Measurements from ENCODE around the gene PILRA. TPM values are rescaled to one million over a fixed set of nuclear protein-coding genes. Genes with fewer than 3 reads are reported as not detected.

PILRA gene
- total and polyA plus RNA-seq, 2 of the 13 experiments (the other 11 are each of a cell fraction or from before 2014, with no cell fraction given) = 0.13 to 1.3 TPM

DNA sequence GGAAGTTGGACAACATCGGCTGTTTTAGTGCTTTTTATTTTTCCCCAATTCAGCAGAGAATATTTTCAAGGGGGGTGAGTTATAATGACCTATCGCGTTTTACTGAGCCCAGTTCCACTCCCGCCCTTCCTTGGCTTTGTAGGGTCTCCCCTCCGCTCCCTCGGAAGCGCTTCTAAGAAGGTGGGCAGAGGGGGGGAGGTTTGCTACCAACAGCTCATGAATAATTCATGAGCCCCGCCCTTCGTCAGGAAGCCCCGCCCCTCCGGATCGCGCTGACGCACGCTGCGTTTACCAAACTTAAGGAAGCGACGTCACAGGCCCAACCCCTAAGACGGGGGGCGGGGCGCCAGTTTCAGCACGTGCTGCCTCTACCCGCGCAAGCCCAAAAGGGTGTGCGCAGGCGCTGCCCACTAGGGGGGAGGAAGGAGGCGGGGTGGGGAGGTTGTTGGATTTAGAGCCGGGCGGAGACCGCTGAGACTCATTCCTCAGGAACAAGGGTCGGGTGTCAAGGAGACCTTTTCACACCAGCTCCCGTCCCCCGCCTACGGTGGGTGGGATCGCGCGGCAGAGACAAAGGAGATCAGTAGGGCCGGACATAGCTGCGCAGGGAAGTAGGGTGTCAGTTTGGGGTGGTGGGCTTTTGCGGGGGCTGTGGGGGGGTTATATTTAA is 55.8 kb downstream of the PILRA start (continued):
- TF ChIP-seq ZNF619 (CRISPR knock-in tag; IDR thresholded peaks at IDR 0.05) = no peak; the same call in 1 of the 2 replicates
- TF ChIP-seq, protein P1, sequence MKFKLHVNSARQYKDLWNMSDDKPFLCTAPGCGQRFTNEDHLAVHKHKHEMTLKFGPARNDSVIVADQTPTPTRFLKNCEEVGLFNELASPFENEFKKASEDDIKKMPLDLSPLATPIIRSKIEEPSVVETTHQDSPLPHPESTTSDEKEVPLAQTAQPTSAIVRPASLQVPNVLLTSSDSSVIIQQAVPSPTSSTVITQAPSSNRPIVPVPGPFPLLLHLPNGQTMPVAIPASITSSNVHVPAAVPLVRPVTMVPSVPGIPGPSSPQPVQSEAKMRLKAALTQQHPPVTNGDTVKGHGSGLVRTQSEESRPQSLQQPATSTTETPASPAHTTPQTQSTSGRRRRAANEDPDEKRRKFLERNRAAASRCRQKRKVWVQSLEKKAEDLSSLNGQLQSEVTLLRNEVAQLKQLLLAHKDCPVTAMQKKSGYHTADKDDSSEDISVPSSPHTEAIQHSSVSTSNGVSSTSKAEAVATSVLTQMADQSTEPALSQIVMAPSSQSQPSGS (CRISPR knock-in tag; IDR thresholded peaks at IDR 0.05) = no peak; the same call in none of the 2 replicates
- peak; percentile 22; the same call in 1 of the 2 replicates for TF ChIP-seq CEBPG (CRISPR knock-in tag; IDR thresholded peaks at IDR 0.05)
- TF ChIP-seq, protein P2, sequence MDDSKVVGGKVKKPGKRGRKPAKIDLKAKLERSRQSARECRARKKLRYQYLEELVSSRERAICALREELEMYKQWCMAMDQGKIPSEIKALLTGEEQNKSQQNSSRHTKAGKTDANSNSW (CRISPR knock-in tag; IDR thresholded peaks at IDR 0.05; ENCODE audit: borderline replicate concordance) = peak; percentile 55; the same call in 1 of the 2 replicates
- peak; percentile 62; the same call in 1 of the 2 replicates for TF ChIP-seq ZNF44 (CRISPR knock-in tag; IDR thresholded peaks at IDR 0.05)
- TF ChIP-seq ELF1 (CRISPR knock-in tag; IDR thresholded peaks at IDR 0.05) = peak; percentile 67
- TF ChIP-seq, protein P3, sequence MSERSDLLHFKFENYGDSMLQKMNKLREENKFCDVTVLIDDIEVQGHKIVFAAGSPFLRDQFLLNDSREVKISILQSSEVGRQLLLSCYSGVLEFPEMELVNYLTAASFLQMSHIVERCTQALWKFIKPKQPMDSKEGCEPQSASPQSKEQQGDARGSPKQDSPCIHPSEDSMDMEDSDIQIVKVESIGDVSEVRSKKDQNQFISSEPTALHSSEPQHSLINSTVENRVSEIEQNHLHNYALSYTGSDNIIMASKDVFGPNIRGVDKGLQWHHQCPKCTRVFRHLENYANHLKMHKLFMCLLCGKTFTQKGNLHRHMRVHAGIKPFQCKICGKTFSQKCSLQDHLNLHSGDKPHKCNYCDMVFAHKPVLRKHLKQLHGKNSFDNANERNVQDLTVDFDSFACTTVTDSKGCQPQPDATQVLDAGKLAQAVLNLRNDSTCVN (CRISPR knock-in tag; IDR thresholded peaks at IDR 0.05; ENCODE audit: borderline replicate concordance) = no peak
- peak; percentile 85 for TF ChIP-seq MNT (IDR thresholded peaks at IDR 0.05)
- TF ChIP-seq ZBTB21 (CRISPR knock-in tag; IDR thresholded peaks at IDR 0.05) = peak; percentile 93
- 0 out of 2 replicates have a peak, but pooled peaks have one; percentile 44 for TF ChIP-seq HOMEZ (CRISPR knock-in tag; IDR thresholded peaks at IDR 0.05; ENCODE audit: low read depth)
- TF ChIP-seq HOXA9 (CRISPR knock-in tag; IDR thresholded peaks at IDR 0.05; ENCODE audit: borderline replicate concordance) = no peak
- TF ChIP-seq, protein P4, sequence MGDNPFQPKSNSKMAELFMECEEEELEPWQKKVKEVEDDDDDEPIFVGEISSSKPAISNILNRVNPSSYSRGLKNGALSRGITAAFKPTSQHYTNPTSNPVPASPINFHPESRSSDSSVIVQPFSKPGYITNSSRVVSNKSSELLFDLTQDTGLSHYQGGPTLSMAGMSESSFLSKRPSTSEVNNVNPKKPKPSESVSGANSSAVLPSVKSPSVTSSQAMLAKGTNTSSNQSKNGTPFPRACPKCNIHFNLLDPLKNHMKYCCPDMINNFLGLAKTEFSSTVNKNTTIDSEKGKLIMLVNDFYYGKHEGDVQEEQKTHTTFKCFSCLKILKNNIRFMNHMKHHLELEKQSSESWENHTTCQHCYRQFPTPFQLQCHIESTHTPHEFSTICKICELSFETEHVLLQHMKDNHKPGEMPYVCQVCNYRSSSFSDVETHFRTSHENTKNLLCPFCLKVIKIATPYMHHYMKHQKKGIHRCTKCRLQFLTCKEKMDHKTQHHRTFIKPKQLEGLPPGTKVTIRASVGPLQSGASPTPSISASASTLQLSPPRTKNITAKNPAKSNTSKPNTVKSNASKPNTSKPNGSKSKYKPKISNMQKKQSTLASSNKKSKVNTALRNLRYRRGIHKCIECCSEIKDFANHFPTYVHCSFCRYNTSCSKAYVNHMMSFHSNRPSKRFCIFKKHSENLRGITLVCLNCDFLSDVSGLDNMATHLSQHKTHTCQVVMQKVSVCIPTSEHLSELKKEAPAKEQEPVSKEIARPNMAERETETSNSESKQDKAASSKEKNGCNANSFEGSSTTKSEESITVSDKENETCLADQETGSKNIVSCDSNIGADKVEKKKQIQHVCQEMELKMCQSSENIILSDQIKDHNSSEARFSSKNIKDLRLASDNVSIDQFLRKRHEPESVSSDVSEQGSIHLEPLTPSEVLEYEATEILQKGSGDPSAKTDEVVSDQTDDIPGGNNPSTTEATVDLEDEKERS (CRISPR knock-in tag; IDR thresholded peaks at IDR 0.05) = no peak
- TF ChIP-seq ZSCAN30 (CRISPR knock-in tag; IDR thresholded peaks at IDR 0.05) = no peak
- TF ChIP-seq SETDB1 (CRISPR knock-in tag; IDR thresholded peaks at IDR 0.05; ENCODE audit: borderline replicate concordance) = no peak
- no peak for TF ChIP-seq ZNF883 (CRISPR knock-in tag; IDR thresholded peaks at IDR 0.05; ENCODE audit: not compliant biosample characterization)
- peak; percentile 63 for TF ChIP-seq ETV5 (CRISPR knock-in tag; IDR thresholded peaks at IDR 0.05; ENCODE audit: borderline replicate concordance)
- no peak for TF ChIP-seq HES4 (CRISPR knock-in tag; IDR thresholded peaks at IDR 0.05; ENCODE audit: borderline replicate concordance)
- TF ChIP-seq ZNF451 (CRISPR knock-in tag; IDR thresholded peaks at IDR 0.05) = no peak
- no peak; the same call in 1 of the 2 replicates for TF ChIP-seq ZNF562 (CRISPR knock-in tag; IDR thresholded peaks at IDR 0.05; ENCODE audit: borderline replicate concordance)
- no peak for TF ChIP-seq SIX4 (CRISPR knock-in tag; IDR thresholded peaks at IDR 0.05)
- TF ChIP-seq SAP130 (CRISPR knock-in tag; IDR thresholded peaks at IDR 0.05; ENCODE audit: low read depth) = peak; percentile 69

Data from HepG2 (cell line).